Fibroblast of skin of left quadriceps (primary cell): ENCODE data around the gene POTEF.
"Not testable (repeated sequence)": the region's sequence is repeated elsewhere in the genome, so short reads cannot be mapped to it uniquely, and the experiment has no call there.

ENCODE experiments used
- DNase-seq, 2 experiments: peaks; one replicate each; pipeline ENCODE4 v3.0.0-alpha.2; 2013; ENCODE audit warnings: low read depth in 2 of 2

The POTEF gene

GRCh38 chr2:130128464-130128863 is 558 bp downstream of the POTEF start:
- not testable (repeated sequence) for DNase-seq

GRCh38 chr2:130127726-130128125 is 1.3 kb downstream of the POTEF start:
- DNase-seq: not testable (repeated sequence)

GRCh38 chr2:130120924-130121323 is 8.1 kb downstream of the POTEF start:
- DNase-seq: not testable (repeated sequence)

GRCh38 chr2:130102597-130103363 is 26.2 kb downstream of the POTEF start:
- DNase-seq: not testable (repeated sequence)

GRCh38 chr2:130062645-130063044 is 66.4 kb downstream of the POTEF start:
- not testable (repeated sequence) for DNase-seq

- DNase-seq: not testable (repeated sequence)
Observed at GRCh38 chr2:130059982-130060381, 69.0 kb downstream of the POTEF start.

- not testable (repeated sequence) for DNase-seq
Observed at GRCh38 chr2:130056336-130056735, 72.7 kb downstream of the POTEF start.

GRCh38 chr2:130053217-130053911 is 75.7 kb downstream of the POTEF start:
- not testable (repeated sequence) for DNase-seq

- not testable (repeated sequence) for DNase-seq
Observed at GRCh38 chr2:130052376-130052775, 76.6 kb downstream of the POTEF start.

- not testable (repeated sequence) for DNase-seq
Observed at GRCh38 chr2:130048422-130048821, 80.6 kb downstream of the POTEF start.

- not testable (repeated sequence) for DNase-seq
Observed at GRCh38 chr2:130038265-130038603, 90.8 kb downstream of the POTEF start.

GRCh38 chr2:130025931-130026330 is 103.1 kb downstream of the POTEF start:
- not testable (repeated sequence) for DNase-seq
